Right forelimb (tissue), 1 donor: ENCODE measurements around the gene EIF4G2.

Experiments used
- DNase-seq: peaks from one replicate; pipeline ENCODE4 v3.0.0-alpha.2; 2018

The EIF4G2 gene

DNA sequence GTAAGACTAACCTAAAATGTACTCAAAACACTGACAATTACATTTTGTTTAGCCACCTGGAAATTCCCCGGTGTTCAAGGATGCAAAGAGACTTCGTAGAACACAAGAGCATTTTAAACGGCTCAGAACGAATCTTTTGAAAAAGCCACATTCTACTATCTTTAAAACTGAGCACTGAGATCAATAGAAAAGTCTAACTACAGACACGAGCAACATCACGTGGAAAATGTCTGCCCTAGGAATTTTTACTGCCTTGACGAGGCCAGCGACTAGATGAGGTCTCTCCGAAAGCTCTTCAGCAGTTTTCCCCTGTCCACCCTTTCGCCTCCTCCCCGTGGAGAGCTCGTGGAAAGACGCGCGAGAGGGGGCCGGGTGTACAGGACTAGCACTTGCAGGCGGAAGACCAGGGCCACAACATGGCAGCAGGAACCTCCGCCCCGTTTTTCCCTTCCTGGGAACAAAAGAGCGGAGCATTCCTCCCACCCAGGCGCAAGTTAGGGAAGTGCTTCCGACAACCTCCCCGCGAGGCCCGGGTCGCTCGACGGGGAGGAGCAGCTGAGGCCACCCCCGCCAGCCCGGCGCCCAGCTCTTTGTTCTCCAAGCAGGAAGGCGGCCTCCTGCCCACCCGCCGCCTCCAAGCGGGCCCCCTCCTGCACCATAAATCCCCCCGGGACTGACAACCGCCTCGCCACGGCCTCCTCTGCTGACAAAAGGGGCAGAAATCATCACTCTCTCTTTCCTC, 1.1 kb downstream of the EIF4G2 start:
- peak; percentile 84 for DNase-seq

DNA sequence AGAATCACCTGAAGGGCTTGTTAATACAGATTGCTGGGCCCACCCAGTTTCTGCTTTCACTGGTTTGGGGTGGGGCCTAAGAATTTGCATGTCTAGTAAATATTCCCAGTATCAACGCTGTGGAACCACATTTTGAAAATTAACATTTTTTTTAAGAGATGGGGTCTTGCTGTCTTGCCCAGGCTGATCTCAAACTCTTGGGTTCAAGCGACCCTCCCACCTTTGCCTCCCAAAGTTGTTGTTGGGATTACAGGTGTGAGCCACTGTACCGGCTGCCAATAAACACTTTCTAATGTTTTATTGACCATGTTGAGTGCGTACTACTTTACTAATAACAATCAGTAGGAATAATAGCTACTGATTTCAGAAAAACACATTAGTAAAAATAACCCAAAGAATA, 2.5 kb downstream of the EIF4G2 start:
- no peak for DNase-seq

DNA sequence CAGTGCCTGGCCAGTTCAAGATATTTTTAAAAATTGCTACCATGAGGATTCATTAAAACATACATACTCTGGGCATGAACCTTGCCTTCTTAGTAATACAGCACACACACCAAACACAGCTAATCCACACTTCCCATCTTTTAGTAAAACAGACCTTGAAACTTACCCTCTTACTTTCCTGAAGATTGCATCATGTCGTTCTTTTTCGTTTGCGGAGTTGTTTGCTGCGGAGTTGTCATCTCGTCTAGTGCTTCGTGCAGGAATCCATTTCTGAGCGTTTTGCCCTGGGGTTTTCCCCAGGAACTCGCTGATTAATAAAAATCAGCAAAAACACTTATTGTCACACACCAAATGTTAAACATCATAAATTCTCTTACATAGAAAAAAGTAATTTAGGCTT, 3.0 kb downstream of the EIF4G2 start:
- DNase-seq: no peak

DNA sequence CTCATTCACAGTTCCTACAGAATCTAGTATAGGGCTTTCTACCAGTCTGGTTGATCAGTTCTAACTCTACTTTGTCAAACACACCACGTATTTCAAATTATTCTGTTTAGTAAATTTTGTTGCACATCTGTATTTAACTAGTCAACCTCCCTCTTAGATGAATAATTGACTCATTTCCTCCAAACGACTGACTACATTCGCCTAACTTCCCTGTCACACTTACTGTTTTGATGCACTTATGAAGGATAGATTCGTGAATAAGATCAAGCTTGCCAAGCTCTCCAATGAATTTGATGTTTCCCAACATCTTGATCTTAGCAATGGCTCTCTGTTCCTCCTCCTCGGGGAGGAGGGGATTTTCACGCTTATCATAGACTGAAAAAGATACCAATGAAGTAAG, 5.0 kb downstream of the EIF4G2 start:
- DNase-seq: no peak

DNA sequence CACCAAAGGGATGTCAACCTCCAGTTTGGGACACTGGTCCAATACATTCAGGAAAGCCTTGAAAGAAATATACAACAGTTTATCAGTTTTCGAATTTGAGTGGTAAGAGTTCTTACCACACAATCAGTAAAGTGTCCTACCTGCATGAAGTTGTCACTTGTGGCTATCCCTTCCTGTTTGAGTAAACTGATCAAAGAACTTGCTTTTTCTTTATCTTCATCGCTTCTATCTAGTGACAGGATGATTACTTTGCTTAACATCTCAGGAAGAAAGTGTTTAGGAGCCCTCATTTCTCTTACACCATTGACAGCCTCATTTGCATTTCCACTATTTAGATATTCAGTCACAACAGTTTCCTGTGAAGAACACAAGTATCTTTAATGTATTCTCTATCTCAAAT, 8.4 kb downstream of the EIF4G2 start:
- no peak for DNase-seq

DNA sequence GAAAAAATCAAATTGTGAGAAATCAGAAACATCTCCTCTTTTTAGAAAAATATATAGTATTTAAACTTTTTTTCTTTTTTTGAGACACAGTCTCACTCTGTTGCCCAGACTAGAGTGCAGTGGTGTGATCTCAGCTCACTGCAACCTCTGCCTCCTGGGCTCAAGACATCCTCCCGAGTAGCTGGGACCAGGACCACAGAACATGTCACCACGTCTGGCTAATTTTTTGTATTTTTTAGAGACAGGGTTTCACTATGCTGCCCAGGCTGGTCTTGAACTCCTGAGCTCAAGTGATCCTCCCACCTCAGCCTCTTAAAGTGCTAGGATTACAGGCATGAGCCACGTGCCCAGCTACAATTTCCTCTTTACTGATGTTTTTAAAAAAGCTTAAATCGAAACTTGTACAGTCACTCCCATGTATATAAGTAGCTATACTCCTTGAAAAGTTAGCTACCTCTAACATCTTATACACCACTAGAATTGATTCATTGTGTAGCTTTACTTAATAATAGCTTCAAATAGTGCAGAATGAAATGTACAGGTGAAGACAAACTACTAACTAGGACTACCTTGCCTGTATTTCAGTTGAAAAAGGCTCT, 10.3 kb downstream of the EIF4G2 start:
- no peak for DNase-seq

DNA sequence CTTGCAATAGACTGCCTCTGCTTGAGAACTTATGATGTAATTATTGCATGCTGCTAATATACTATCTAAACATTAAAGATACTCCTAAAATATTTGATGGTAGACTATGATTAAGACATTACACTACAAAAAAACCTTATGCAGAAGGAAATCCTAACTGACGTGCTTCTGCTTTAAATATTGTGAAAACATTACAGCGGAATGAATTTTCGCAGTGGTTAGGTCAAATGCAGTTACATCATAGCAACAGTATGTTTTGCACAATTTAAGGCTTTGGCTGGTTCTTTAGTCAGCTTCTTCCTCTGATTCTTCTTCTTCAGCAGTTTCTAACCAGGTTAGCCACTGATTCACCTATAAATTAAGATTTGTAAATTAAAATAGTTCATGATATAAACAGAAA, 11.2 kb downstream of the EIF4G2 start:
- no peak for DNase-seq

DNA sequence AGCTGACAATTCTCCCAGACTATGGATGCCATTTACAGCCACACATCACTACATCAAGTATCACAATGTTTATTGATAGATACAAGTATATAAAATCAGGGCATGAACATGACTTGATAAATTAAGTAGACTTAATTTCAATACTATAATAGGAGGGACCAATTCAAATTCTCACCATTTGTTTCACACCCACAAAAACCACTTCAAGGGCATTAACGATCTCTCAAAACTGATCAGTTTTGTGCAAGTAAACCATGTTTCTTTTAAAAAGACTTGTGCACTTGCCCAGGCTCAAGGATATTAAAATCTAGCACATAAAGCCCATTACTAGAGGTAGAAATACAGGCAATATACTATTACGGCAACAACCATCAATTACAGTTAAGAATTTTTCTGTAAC, 11.7 kb downstream of the EIF4G2 start:
- no peak for DNase-seq

DNA sequence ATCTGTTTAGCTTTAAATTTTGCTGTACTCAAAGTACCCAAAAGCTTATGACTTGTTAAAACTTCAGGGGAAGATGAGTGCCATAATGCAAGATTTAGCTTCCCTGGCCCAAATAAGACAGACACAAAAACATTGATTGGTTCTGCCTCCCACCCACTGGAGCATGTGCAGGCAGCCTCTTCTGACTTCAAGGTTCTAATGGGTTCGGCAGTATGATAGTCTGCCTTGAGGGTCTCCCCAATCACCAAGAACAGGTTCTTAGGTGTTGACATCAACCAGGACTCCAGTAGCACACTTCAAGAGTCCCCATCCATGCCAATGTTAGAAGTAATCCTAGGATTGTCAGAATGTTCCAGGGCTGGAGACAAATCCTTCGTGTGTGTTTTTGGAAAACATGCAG, 12.5 kb downstream of the EIF4G2 start:
- no peak for DNase-seq

DNA sequence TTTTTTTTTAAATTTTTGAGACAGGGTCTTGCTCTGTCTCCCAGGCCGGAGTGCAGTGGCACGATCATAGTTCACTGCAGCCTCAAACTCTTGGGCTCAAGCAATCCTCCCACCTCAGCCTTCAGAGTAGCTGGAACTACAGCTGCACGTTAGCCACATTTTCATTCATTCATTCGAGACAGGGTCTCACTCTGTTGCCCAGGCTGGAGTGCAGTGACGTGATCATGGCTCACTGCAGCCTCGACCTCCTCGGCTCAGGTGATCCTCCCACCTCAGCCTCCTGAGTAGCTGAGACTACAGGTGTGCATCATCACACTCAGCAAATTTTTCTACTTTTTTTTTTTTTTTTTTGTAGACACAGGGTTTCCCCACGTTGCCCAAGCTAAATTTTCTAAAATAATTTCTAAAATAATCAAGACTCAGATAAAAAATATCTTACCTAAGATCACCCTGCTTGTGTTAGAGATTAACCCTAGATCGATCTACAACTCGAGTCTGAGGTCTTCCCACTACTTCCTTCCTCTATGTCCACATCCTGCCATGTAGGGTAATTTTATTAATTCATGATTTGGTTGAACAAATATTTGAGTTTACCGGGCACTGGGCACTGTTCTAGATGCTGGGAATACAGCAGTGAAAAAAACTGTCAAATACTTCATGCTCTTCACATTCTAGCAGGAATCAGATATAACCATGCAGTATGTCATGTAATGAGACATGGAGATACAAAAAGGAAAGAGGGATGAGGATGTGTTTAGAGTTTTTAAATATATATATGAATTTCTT, 15.1 kb downstream of the EIF4G2 start:
- no peak for DNase-seq

DNA sequence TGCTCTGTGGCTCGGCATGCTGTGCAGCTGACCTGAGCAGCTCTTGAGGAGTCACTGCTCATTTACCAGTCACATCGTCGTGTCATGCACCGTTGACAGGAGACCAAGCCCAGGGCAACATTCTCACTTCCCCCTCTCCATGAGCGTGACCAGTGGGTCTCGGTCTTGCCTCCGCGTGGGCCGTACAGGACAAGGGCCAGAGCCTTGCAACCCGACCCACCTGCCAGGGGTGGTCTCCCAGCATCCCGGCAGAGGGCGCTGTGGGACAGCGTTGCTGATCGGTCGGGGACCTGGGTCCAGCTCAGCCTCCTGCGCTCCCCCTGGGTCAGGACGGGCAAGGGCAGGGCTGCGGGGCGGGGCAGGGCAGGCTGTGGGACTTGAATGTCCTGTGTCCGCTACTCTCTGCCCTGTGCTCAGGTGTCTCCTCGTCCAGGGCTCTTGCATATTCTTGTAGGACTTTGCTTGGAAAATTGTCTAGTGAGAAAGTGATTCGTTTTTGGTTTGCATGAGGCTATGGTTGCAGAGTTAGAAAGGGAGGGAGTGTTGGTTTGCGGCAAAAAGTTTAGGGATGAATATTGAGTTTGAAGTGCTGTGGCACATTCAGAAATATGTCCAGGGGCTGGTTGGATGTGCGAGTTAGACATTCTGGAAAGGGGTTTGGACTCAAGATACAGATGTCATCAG, 16.2 kb downstream of the EIF4G2 start:
- peak; percentile 87 for DNase-seq

DNA sequence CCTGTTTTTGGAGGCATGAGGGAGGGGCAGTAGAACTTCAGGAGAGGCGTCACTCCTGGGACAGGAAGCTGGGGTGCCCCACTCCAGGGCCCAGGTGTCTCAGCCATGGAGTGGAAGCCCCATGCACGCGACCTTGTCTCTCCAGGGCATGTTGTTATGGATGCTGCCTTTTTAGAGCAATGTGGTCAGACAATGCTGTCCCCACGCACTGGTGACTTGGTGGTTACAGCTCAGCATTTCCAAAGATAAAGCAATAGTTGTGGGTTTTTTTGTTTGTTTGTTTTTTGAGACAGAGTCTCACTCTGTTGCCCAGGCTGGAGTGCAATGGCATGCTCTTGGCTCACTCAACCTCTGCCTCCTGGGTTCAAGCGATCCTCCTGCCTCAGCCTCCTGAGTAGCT, 22.3 kb downstream of the EIF4G2 start:
- no peak for DNase-seq

DNA sequence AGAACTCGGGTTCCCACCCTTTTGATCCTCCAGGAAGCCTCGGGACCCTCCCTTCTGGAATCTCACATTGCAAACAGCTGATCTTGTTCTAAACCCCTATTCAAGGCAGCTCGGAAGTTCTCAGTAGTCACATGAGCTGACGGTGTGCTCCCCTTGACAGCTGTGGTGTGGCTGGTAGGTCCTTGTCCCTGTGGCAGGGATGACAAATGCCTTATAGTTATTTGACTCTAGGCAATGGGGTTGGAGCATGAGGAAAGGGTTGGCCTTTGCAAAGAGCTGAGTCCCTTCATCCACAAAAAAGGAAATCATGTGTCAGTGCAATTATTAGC, 23.6 kb downstream of the EIF4G2 start:
- no peak for DNase-seq

DNA sequence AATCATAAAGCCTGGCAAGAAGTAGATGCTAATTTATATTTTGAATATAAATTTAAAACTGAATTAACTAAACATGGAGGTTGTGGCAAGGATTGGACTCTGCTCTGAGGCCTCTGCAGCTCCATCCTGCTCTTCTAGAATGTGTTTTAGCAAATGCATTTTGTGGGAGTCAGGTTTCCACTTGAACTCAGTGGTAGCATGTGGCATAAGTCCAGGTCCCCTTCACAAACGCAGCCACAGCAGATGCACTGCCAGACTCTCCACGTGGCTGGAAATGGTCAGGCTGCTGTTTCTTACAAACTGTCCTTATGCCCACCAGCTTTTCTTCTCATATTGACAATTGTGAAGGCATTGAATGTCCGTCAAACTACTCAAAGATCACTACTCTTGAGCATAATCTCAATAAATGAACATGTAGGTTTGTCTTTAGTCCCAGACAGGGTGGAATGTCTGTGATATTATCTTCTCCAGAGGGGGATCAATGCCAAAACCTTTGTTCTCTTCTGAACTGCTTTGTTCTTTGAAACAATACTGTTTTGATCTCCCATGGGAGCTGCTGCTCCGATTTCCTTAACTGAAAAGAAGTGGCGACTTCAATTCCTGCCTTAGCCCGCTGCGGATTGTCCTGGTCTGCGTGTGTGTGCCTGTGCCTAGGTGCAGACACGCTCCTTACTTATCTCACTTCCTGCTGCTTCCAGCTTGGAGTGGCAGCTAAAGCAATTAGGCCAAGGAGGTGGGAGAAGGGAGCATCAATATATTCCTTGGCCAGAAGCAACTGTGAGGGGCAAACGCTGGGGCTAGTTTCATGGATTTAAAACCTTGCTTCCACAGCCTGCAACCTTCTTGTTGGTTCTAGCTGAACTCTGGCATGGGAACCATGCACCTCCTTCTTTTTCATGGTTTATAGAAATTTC, 24.2 kb downstream of the EIF4G2 start:
- no peak for DNase-seq

DNA sequence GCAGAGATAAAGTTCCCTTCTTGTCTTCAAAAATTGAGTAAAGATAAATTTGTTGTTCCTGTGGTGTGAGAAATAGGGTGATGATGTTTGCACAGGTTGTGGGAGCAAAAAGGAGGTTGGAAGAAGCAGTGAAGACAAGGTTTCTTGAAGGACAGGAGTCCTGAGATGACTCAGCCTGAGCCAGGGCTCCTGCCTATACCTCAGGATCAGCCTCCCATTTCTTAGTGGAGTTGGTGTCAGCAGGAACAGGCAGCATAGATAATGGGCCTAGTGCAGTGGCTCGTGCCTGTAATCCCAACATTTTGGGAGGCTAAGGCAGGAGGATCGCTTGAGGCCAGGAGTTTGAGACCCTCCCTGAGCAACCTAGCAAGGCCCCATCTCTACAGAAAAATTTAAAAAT, 28.7 kb downstream of the EIF4G2 start:
- no peak for DNase-seq

DNA sequence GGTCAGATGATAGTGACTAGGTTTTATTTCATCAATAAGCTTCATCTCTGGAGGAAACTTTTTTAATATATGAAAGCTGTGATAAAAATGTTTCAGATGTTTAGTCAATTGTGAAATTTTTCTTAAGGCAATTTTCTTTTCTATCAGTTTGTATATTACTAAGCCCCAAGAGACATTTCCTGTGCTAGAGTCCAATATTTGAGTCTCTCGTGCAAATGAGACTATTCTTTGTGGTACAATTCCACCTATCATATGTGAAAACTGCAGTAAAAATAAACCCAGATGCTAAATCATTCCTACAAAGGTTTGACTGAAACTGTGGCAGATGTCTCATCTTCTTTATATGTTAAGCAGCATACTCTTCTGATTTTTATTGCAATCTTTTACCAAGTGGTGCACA, 29.6 kb downstream of the EIF4G2 start:
- DNase-seq: no peak

DNA sequence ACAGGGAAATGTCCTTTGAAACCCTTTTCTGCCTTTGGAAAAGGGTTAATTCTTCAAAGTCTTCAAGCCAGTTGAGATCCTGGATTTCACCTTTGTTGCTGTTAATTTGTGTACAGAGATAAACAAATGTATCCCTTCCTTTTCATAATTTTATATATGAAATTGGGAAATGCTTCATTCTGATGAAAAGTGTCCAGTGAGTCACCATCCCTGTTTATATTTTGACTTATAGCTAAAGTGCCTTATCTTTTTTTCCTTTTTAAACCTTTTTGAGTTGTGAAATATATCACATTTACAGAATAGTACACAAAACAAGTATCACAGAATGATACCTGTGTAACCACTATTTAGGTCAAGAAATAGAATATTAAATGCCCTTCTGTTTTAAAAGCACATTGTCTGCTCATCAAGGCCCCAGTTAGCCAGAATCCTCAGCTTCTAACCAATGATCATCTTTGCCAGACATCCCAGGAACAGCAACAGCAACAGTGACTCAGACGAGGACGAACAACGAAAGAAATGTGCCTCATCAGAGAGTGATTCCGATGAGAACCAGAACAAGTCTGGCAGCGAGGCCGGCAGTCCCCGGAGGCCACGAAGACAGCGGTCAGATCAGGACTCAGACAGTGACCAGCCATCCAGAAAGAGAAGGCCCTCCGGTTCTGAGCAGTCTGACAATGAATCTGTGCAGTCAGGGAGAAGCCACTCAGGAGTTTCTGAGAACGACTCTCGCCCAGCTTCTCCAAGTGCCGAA, 30.3 kb downstream of the EIF4G2 start:
- no peak for DNase-seq

DNA sequence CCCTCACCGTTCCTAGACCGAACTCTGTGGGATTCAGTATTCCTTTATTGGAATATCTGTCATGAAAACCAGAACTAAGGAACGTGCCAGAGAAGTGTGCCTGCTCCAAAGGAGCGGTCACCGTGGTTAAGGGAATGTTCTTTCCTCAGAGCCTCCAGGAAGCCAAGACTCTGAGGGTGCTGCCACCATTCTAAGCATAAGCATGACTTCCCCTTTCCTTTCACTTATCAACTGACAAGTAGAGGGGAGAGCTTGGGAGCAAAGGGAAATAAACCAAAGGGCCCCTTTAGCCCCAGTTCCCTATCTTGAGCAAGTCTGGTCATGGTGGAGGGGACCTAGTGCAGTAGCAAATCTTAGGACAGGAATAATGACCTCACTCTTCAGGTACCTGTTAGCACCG, 30.9 kb downstream of the EIF4G2 start:
- no peak for DNase-seq

DNA sequence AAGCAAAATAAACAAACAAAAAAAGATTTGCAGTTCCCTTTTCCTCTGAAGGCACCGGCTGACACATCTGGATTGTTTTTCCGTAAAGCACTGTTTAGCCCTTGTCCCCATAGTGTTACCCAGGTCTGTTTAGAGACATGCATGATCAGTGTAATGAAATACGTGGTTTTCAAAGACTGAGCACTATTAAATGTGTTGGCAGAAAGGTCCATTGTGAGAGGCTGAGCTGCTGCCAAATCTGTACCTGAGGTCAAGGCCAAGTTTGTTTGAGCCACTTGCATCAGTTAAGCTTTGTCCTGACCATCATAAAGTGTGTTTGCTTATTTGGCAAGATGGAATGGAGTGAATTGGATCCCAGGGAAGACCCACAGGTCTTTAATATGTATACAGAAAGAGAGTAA, 31.3 kb downstream of the EIF4G2 start:
- DNase-seq: no peak

DNA sequence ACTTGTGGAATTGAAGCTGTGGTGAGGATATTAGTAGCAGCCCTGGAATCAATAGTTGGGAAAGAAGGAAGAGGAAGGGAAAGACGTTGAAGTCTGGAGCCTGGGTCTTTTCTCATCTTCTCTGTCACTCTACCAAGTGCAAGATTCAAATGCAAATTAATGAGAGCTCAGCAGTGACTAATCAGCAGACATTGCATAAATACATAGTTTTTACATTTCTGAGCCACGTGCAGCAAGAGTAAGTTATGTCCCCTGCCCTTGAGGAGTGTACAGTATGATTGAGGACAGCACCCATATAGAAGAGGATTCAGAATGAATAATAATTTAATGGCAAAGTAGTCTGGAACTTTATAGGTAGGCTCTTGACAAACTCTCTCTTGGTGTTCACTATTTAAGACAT, 33.9 kb downstream of the EIF4G2 start:
- DNase-seq: no peak

DNA sequence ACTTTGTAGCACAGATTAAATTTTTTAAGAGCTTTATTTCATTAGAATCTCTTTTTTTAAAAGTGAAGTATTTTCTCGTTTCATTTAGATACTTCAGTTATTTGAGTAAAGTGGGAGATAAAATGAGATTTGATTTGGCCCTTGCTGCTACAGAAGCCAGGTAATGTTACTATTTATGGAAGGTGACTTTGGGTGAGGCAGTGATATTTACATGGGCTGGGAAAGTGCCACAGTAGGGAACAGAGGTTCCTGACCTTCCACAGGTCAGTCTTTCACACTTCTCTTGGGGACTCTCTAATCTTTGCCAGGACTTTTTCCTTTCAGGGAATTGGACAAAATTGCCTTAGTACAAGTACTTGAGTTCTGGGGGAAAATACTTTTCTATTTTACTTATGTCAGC, 37.3 kb downstream of the EIF4G2 start:
- DNase-seq: no peak
